ENCODE measurements around the gene GPR183. TPM values are rescaled to one million over a fixed set of nuclear protein-coding genes. Genes with fewer than 3 reads are reported as not detected.
A peak's percentile ranks its signal among the peaks of the same experiment; 100 is the strongest.

The GPR183 gene
- total RNA-seq, 1 donor from 2014 or later: 147 TPM

DNA sequence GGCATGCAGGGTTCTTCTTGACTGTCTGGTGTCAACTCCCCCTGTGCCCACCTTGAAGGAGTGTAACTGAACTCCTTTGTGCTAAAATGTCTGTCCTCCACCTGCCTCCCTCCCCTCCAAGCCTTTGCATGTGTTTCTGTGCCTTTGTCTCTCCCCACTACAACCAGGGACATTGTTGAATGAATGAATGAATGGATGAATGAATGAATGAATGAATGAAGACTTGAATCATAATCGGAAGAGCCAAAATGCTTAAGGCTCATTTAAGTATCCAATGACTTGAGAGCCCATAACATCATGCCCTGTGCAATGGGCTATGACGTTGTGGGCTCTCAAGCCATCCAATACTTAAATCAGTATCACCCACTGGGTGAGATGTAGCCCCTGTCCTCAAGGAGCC is 9.0 kb upstream of the GPR183 start:
- DNase-seq (ENCODE audit: low spot score): no peak
- no peaks in the 10 kb centered on the region for H3K27me3 Mint-ChIP-seq (ENCODE audit: low read depth)
- H3K4me3 Mint-ChIP-seq (ENCODE audit: low read depth): peak overlapping the region; percentile 1
- intact Hi-C loops (cut with micrococcal nuclease): no loop called here
- H3K36me3 Mint-ChIP-seq (ENCODE audit: low read depth): peaks cover 52% of the 10 kb centered on the region
- peak overlapping the region; percentile 96 for H3K27ac Mint-ChIP-seq
- H3K4me1 Mint-ChIP-seq (ENCODE audit: low read depth): peaks cover 64% of the 10 kb centered on the region
- H3K9me3 Mint-ChIP-seq: no peaks in the 10 kb centered on the region

DNA sequence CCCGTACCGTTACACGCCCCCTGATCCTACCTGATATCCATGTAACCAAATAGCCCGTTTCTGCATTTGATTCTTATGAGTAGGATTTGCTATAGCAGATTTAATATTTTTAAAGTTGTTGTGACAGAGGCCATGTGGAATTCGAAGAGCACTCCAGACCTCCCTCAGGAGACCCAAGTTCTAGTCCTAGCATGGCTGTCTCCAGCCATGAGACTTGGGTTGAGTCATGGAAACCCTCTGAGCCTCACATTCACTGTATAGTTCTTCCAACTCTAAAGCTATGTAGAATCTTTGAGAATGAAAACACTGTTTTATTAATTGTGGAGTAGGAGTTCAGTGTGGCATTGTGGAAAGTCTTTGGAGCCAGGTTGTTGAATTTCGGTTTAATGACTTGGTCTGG is 8.0 kb upstream of the GPR183 start:
- Mint-ChIP-seq H3K4me3 (ENCODE audit: low read depth) (peak overlapping the region; percentile 72), H3K36me3 (ENCODE audit: low read depth) (peaks cover 56% of the 10 kb centered on the region), H3K4me1 (ENCODE audit: low read depth) (peaks cover 69% of the 10 kb centered on the region), H3K27ac (peak overlapping the region; percentile 96), H3K9me3 (no peaks in the 10 kb centered on the region), H3K27me3 (ENCODE audit: low read depth) (no peaks in the 10 kb centered on the region)
- intact Hi-C loops (cut with micrococcal nuclease): loop anchor here (1.0 to 2.0 kb wide), 3 partner anchors 8 to 118 kb away; partner anchors contain the start of gene GPR183
- no peak for DNase-seq (ENCODE audit: low spot score)

DNA sequence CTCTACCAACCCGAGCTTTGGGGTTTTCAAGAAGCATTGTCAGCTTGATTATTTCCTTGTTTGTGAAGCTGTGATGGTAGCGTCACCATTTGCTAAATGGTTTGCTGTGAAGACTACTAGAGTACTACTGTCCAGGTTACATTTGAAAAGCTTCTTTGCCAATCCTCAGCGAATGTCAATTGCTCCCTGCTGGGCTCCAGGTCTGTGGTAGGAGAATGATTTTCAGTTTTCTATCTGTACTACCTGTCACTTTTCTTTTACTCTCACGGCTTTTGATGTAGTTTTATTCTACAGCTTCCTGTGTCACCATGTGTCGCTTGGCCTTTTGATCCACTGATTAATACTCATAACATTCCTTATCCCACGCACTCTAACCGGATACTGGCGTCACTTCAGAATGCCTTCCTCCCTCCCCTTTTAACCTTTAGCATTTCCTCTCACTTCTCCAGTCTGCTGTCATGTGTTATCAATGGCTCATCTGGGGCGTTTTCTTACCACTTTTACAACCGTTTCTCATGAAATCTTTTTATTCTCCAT is 7.5 kb upstream of the GPR183 start:
- H3K27ac Mint-ChIP-seq: peak overlapping the region; percentile 96
- H3K9me3 Mint-ChIP-seq: no peaks in the 10 kb centered on the region
- peak; percentile 63 for DNase-seq (ENCODE audit: low spot score)
- peaks cover 53% of the 10 kb centered on the region for H3K36me3 Mint-ChIP-seq (ENCODE audit: low read depth)
- intact Hi-C loops (cut with micrococcal nuclease): loop anchor here (1.0 to 5.0 kb wide), 5 partner anchors 7 to 118 kb away; partner anchors contain the start of gene GPR183
- H3K4me3 Mint-ChIP-seq (ENCODE audit: low read depth): peak overlapping the region; percentile 72
- H3K27me3 Mint-ChIP-seq (ENCODE audit: low read depth): no peaks in the 10 kb centered on the region
- H3K4me1 Mint-ChIP-seq (ENCODE audit: low read depth): peaks cover 70% of the 10 kb centered on the region

DNA sequence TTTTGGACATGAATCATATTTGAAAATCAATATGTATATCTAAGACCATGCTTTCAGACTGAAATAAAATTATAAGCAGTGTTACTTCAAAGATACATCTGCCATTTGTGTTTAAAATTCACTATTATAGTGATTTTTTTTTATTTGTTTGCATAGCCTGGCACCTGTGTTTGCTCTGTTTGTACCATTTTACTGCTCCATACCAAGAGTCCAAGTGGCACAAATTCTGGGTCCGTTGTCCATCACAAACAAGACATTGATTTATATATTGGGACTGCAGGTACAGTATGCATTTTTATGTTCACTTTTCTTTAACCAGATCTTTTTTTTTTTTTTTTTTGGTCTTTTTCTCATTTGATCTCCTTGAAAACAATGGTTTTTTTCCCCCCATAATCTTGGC is 6.7 kb upstream of the GPR183 start:
- H3K36me3 Mint-ChIP-seq (ENCODE audit: low read depth): peaks cover 47% of the 10 kb centered on the region
- H3K4me1 Mint-ChIP-seq (ENCODE audit: low read depth): peaks cover 70% of the 10 kb centered on the region
- DNase-seq (ENCODE audit: low spot score): no peak
- H3K27ac Mint-ChIP-seq: peak overlapping the region; percentile 96
- no peaks in the 10 kb centered on the region for H3K27me3 Mint-ChIP-seq (ENCODE audit: low read depth)
- H3K9me3 Mint-ChIP-seq: no peaks in the 10 kb centered on the region
- peak overlapping the region; percentile 72 for H3K4me3 Mint-ChIP-seq (ENCODE audit: low read depth)
- intact Hi-C loops (cut with micrococcal nuclease): loop anchor here (1.0 to 5.0 kb wide), 4 partner anchors 8 to 119 kb away; no protein-coding TSS in a partner anchor

DNA sequence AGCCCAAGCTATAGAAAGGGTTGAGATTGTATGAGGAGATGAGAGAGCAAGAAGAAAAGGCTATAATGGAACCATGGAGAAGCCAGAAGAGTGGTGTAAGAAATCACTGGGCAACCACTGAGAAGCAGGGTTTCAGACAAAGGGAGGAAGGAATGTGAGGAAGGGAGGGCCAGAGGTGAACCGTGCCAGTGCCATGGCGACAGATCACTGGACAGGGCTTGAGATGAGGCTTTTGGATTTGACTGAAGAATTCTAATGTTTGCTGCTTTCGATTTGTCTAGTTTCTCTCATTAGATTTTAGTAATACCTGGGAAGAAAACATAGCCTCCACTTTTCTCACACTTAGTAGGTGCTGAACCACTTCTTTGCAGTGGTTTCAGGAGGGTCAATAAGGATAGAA is 6.3 kb upstream of the GPR183 start:
- no peaks in the 10 kb centered on the region for H3K27me3 Mint-ChIP-seq (ENCODE audit: low read depth)
- H3K36me3 Mint-ChIP-seq (ENCODE audit: low read depth): peaks cover 46% of the 10 kb centered on the region
- intact Hi-C loops (cut with micrococcal nuclease): loop anchor here (5.0 kb wide), 1 partner anchor 36 kb away; no protein-coding TSS in a partner anchor
- H3K4me1 Mint-ChIP-seq (ENCODE audit: low read depth): peaks cover 70% of the 10 kb centered on the region
- DNase-seq (ENCODE audit: low spot score): no peak
- peak overlapping the region; percentile 53 for H3K4me3 Mint-ChIP-seq (ENCODE audit: low read depth)
- peak overlapping the region; percentile 85 for H3K27ac Mint-ChIP-seq
- no peaks in the 10 kb centered on the region for H3K9me3 Mint-ChIP-seq

DNA sequence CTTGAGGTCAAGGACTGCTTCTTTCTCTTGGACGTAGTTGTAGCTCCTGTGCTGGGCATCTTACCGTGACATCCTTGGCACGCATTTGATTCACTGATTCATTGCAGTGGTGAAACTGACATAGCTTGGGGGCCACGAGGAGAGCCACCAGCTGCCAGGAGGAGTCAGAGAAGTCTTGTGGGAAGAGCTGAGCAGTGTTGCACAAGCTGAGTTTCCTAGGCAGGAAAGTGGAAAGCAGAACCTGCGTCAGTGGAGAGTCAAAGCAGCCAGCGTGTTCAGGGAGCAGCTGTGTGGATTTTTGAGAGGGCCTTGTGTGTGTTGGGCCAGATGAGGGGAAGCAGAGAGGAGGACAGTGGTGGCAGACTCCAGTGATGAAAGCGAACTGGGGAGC is 5.3 kb upstream of the GPR183 start:
- intact Hi-C loops (cut with micrococcal nuclease): loop anchor here (5.0 kb wide), 1 partner anchor 35 kb away; no protein-coding TSS in a partner anchor
- Mint-ChIP-seq H3K4me3 (ENCODE audit: low read depth) (peak overlapping the region; percentile 71), H3K4me1 (ENCODE audit: low read depth) (peaks cover 80% of the 10 kb centered on the region), H3K9me3 (no peaks in the 10 kb centered on the region), H3K27ac (peak overlapping the region; percentile 93), H3K36me3 (ENCODE audit: low read depth) (peaks cover 46% of the 10 kb centered on the region), H3K27me3 (ENCODE audit: low read depth) (no peaks in the 10 kb centered on the region)
- no peak for DNase-seq (ENCODE audit: low spot score)

DNA sequence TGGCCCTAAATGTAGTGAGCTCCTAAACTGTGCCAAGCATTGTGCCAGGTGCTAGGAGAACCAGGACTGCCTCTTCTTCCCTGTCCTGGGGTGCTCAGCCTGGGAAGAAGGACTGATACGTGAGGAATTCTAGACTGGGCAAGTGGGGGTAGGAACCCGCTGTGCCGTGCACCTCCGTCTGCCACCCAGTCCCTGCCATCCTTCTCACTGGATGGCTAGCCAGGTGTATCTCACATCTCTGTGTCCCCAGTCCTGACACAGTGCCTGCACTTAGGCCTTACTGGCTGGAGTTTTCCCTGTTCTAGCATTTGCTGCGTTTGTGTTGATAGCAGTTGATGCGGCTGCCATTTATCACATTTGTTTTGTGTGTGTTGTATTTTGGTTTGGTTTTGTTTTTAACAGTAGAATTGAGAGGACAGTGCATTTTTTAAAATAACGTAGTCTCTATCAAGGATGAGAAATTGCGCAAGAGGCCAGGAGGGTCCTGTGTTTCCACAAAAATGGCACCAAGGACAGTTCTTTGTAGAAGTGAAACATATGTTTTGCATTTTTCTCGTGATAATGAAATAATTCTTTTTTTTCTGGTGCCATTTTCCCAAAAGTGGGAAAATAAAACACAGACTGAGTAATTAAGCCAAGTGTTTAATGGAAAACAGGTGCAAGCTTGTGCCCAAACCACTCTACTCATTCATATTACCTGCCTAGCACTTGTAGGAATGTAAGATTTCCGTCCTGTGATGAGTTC is 4.7 kb upstream of the GPR183 start:
- intact Hi-C loops (cut with micrococcal nuclease): loop anchor here (1.0 to 5.0 kb wide), 2 partner anchors 24 to 35 kb away; no protein-coding TSS in a partner anchor
- Mint-ChIP-seq H3K27me3 (ENCODE audit: low read depth) (no peaks in the 10 kb centered on the region), H3K36me3 (ENCODE audit: low read depth) (peaks cover 44% of the 10 kb centered on the region), H3K4me3 (ENCODE audit: low read depth) (peak overlapping the region; percentile 71), H3K4me1 (ENCODE audit: low read depth) (peaks cover 78% of the 10 kb centered on the region), H3K9me3 (no peaks in the 10 kb centered on the region), H3K27ac (peak overlapping the region; percentile 93)
- no peak for DNase-seq (ENCODE audit: low spot score)

DNA sequence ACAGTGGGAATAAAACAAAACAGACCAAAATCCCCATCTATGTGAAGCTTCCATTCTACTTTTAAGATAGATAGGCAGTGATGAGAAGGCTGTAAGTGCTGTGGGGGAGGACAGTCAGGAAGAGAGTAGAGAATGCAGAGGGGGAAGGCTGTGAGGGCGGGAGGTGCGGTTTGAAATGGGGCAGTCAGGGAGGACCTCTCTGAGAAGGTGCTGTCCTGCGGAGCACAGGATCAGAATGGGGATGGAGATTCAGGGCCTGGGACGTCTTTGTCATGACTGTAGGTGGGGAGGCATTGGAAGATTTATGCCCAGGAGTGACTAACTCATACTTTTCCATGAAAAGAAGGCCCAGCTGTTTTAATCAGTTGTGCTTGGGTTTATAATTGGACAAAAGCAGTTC is 3.9 kb upstream of the GPR183 start:
- DNase-seq (ENCODE audit: low spot score): no peak
- Mint-ChIP-seq H3K4me3 (ENCODE audit: low read depth) (peak overlapping the region; percentile 50), H3K4me1 (ENCODE audit: low read depth) (peaks cover 70% of the 10 kb centered on the region), H3K27me3 (ENCODE audit: low read depth) (no peaks in the 10 kb centered on the region), H3K36me3 (ENCODE audit: low read depth) (peaks cover 44% of the 10 kb centered on the region), H3K27ac (peak overlapping the region; percentile 93), H3K9me3 (no peaks in the 10 kb centered on the region)
- intact Hi-C loops (cut with micrococcal nuclease): loop anchor here (1.0 to 5.0 kb wide), 2 partner anchors 23 to 34 kb away; no protein-coding TSS in a partner anchor

DNA sequence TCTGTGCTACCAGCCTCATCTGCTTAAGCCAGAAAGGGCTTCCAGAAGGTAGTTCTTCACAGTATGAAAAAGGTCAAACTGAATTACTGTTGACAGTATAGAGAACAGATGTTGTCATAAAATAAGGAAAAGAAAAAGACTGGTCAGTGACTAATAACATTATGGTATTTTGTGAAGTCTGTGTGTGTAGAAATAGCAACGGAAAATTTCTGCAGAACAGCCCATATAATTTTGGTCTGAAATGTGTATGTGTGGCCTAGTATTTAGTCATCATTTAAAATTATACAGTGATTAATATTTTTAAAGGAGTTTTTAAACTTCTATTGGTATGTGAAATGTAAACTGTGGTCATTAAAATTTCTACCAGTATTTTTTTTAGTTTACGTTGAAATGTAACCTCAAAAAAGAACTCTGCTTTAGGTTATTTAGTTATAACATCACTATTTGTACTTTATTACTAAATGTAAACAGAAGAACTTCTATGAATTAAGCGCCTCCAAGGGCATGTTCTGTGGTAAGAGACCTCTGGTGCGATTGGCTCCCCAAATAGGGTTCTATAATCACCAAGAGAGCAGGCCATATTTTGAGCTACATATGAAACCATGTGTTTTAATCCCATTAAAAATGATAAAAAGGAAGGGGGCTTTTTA is 3.3 kb upstream of the GPR183 start:
- Mint-ChIP-seq H3K36me3 (ENCODE audit: low read depth) (peaks cover 48% of the 10 kb centered on the region), H3K27me3 (ENCODE audit: low read depth) (no peaks in the 10 kb centered on the region), H3K4me1 (ENCODE audit: low read depth) (peaks cover 68% of the 10 kb centered on the region), H3K9me3 (no peaks in the 10 kb centered on the region), H3K27ac (peak overlapping the region; percentile 93), H3K4me3 (ENCODE audit: low read depth) (peak overlapping the region; percentile 50)
- intact Hi-C loops (cut with micrococcal nuclease): loop anchor here (1.0 to 5.0 kb wide), 2 partner anchors 22 to 33 kb away; no protein-coding TSS in a partner anchor
- no peak for DNase-seq (ENCODE audit: low spot score)

DNA sequence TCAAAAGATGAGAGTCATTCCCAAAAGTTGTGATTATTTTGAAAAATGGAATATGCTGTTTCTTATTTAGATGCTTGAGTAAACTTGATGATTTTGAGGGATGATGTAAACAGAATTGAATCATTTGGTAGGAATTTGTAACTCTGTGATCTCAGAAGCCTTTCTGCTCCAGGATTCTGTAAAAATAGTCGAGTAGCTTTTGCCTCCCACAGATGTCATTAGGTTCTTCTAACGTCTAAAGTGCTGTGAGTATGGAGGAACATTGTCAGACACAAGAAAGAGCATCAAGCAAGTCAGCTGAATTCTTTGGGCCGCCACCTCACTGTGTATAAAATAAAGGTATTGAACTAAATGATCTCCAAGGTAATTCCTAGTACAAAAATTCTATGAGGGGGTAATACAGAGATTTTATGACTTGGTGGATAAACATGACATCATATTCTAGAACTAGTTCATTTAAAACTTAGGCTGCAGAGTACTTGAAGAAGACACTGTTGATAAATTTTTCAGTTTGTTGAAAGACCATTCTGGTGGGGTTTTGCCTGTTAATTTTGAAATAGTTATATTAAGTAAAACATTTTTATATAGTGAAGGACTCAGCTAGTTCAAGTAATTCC is 1.4 kb upstream of the GPR183 start:
- no peak for DNase-seq (ENCODE audit: low spot score)
- peak overlapping the region; percentile 89 for H3K27ac Mint-ChIP-seq
- intact Hi-C loops (cut with micrococcal nuclease): loop anchor here (1.0 kb wide), 1 partner anchor 126 kb away; no protein-coding TSS in a partner anchor
- H3K9me3 Mint-ChIP-seq: no peaks in the 10 kb centered on the region
- peak overlapping the region; percentile 98 for H3K4me3 Mint-ChIP-seq (ENCODE audit: low read depth)
- H3K36me3 Mint-ChIP-seq (ENCODE audit: low read depth): peaks cover 63% of the 10 kb centered on the region
- H3K4me1 Mint-ChIP-seq (ENCODE audit: low read depth): peaks cover 64% of the 10 kb centered on the region
- no peaks in the 10 kb centered on the region for H3K27me3 Mint-ChIP-seq (ENCODE audit: low read depth)

DNA sequence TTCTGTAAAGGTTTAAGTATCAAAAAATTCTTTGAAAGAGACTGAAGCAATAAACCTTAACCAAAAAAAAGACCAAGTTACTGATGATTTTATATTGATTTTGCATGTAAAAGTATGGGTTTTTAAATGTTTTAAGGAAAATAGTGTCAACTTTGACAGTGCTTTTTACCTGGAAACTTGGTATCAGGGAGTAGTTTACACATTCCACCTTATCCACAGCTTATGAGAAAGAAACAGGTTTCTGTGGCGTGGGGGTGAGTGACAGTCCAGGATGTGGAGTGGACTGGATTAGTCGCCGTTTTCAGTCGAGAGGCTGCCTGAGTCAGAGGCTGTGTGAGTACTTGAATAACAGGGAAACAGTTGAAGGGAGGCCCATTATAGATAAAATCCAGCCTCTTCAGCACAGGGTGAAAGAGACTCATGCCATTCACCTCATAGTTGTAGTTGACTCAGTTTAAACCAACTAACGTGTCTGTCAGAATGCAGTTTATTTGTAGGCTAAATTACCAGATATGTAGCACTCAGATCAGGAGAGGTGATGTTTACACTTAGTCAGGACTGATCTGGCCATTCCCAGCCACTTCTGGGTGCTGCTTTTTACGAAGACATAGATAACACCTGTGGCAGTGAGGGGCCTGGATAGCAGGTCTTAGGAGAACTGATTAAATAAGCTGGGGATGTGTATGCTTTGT is 595 bp upstream of the GPR183 start:
- H3K4me1 Mint-ChIP-seq (ENCODE audit: low read depth): peaks cover 66% of the 10 kb centered on the region
- no peaks in the 10 kb centered on the region for H3K27me3 Mint-ChIP-seq (ENCODE audit: low read depth)
- intact Hi-C loops (cut with micrococcal nuclease): loop anchor here (1.0 to 2.0 kb wide), 7 partner anchors 8 to 127 kb away; no protein-coding TSS in a partner anchor
- peak; percentile 64 for DNase-seq (ENCODE audit: low spot score)
- no peaks in the 10 kb centered on the region for H3K9me3 Mint-ChIP-seq
- H3K36me3 Mint-ChIP-seq (ENCODE audit: low read depth): peaks cover 66% of the 10 kb centered on the region
- peak overlapping the region; percentile 98 for H3K4me3 Mint-ChIP-seq (ENCODE audit: low read depth)
- H3K27ac Mint-ChIP-seq: peak overlapping the region; percentile 89

DNA sequence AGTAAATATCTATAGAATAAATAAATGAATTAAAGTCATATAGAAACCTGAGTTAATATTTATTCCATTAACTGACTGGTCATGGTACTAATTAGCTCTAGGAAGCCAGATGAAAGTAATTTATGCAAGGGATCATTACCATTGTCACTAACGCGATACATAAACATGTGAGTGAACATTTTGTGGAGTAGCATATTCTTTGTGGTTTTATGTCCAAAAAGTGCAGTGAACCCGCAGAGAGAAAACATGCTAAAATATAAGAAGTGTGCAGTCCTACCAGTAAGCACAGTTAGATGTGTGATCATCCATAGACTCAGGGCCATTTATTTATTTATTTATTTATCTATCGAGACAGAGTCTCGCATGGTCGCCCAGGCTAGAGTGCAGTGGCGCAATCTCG is 1.6 kb downstream of the GPR183 start:
- H3K4me1 Mint-ChIP-seq (ENCODE audit: low read depth): peaks cover 62% of the 10 kb centered on the region

More for the DNA sequence above, 1.6 kb downstream of the GPR183 start:
- peak overlapping the region; percentile 89 for H3K27ac Mint-ChIP-seq
- no peaks in the 10 kb centered on the region for H3K27me3 Mint-ChIP-seq (ENCODE audit: low read depth)
- peaks cover 72% of the 10 kb centered on the region for H3K36me3 Mint-ChIP-seq (ENCODE audit: low read depth)
- DNase-seq (ENCODE audit: low spot score): no peak
- no peaks in the 10 kb centered on the region for H3K9me3 Mint-ChIP-seq
- H3K4me3 Mint-ChIP-seq (ENCODE audit: low read depth): peak overlapping the region; percentile 98
- intact Hi-C loops (cut with micrococcal nuclease): no loop called here
